Upper lobe of right lung (tissue), 1 donor: ENCODE results near the gene FLT3LG. TPM values are rescaled to one million over a fixed set of nuclear protein-coding genes. Genes with fewer than 3 reads are reported as not detected.

Source experiments
- ATAC-seq: fragments of 200-7000 bp; cut with Tn5 transposase; one replicate; pipeline ENCODE4 v1.9.1; 2020; ENCODE audit warnings: mild to moderate bottlenecking, moderate library complexity
- DNase-seq: peaks from one replicate; pipeline ENCODE4 v3.0.0-alpha.2; 2020
- H3K27ac ChIP-seq: fragments of 200-600 bp; one replicate; pipeline ENCODE4 v1.8.0; 2022
- H3K27me3 ChIP-seq: fragments of 200-600 bp; one replicate; pipeline ENCODE4 v1.8.0; 2022; ENCODE audit warnings: mild to moderate bottlenecking
- H3K36me3 ChIP-seq: fragments of 200-600 bp; one replicate; pipeline ENCODE4 v1.8.0; 2022
- H3K4me1 ChIP-seq: fragments of 200-600 bp; one replicate; pipeline ENCODE4 v1.8.0; 2022
- H3K4me3 ChIP-seq: fragments of 200-600 bp; one replicate; pipeline ENCODE4 v1.8.0; 2022; ENCODE audit warnings: mild to moderate bottlenecking
- H3K9me3 ChIP-seq: fragments of 200-600 bp; one replicate; pipeline ENCODE4 v1.8.0; 2022
- intact Hi-C: fragments of 100-400 bp; cut with DNase I; formaldehyde crosslinking; loops from one replicate; pipeline ENCODE4 v1.11.0; 2022
- total RNA-seq: library from RNA; stranded (reverse); fragmentation: NEBNext Ultra II Directional; extraction: Animal tissue kit (Norgen Biotek cat#: 25700); gene quantifications from one replicate; pipeline ENCODE4 v1.2.1, GENCODE V29; 2021
- TF ChIP-seq, protein P1 (sequence below): fragments of 200-600 bp; IDR thresholded peaks from one replicate; pipeline ENCODE4 v1.8.0; 2022; ENCODE audit warnings: antibody characterized with exemption
- donor health status: DM: no; HTN: yes; CAD: no; lungs with severe emphysema.

FLT3LG gene
- total RNA-seq, 1 donor from 2014 or later, result 12.1 TPM

DNA sequence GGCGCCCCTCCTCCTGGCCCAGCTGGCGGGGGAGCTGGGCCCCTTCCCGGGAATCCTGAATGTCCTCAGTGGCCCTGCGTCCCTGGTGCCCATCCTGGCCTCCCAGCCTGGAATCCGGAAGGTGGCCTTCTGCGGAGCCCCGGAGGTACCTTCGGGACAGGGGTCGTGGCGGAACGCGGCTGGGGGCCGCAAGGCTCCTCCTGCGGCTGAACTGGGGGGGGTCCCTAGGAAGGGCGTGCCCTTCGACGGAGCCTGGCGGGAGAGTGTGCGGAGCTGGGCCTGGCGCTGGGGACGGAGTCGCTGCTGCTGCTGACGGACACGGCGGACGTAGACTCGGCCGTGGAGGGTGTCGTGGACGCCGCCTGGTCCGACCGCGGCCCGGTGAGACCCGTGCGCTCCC lies 12.4 kb upstream of the FLT3LG start:
- H3K36me3 ChIP-seq, result peaks cover 30% of the 10 kb centered on the region
- H3K4me1 ChIP-seq, result peaks cover 8% of the 10 kb centered on the region
- no peak overlapping the region for H3K4me3 ChIP-seq
- DNase-seq (no peak), ATAC-seq (no peak)
- H3K27ac ChIP-seq, result no peak overlapping the region
- TF ChIP-seq, protein P1, sequence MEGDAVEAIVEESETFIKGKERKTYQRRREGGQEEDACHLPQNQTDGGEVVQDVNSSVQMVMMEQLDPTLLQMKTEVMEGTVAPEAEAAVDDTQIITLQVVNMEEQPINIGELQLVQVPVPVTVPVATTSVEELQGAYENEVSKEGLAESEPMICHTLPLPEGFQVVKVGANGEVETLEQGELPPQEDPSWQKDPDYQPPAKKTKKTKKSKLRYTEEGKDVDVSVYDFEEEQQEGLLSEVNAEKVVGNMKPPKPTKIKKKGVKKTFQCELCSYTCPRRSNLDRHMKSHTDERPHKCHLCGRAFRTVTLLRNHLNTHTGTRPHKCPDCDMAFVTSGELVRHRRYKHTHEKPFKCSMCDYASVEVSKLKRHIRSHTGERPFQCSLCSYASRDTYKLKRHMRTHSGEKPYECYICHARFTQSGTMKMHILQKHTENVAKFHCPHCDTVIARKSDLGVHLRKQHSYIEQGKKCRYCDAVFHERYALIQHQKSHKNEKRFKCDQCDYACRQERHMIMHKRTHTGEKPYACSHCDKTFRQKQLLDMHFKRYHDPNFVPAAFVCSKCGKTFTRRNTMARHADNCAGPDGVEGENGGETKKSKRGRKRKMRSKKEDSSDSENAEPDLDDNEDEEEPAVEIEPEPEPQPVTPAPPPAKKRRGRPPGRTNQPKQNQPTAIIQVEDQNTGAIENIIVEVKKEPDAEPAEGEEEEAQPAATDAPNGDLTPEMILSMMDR, result no peak
- no peaks in the 10 kb centered on the region for H3K9me3 ChIP-seq
- no peaks in the 10 kb centered on the region for H3K27me3 ChIP-seq
- intact Hi-C loops, result no loop called here

DNA sequence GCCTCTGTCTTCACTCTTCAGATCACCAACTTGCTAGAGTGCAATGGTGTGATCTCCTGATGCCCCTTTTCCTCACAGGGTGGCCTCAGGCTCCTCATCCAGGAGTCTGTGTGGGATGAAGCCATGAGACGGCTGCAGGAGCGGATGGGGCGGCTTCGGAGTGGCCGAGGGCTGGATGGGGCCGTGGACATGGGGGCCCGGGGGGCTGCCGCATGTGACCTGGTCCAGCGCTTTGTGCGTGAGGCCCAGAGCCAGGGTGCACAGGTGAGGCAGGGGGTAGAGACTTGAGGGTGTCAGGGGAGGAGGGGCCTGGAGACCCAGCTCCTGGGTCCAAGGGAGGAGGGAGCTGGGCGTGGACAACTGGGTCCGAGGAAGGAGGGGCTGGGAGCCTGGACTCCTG lies 11.5 kb upstream of the FLT3LG start:
- TF ChIP-seq, protein P1, result no peak
- Histone ChIP-seq H3K27ac (no peak overlapping the region), H3K4me3 (no peak overlapping the region), H3K4me1 (peaks cover 8% of the 10 kb centered on the region), H3K9me3 (no peaks in the 10 kb centered on the region), H3K27me3 (no peaks in the 10 kb centered on the region), H3K36me3 (peaks cover 30% of the 10 kb centered on the region)
- intact Hi-C loops, result no loop called here
- no peak for DNase-seq
- no peak for ATAC-seq

DNA sequence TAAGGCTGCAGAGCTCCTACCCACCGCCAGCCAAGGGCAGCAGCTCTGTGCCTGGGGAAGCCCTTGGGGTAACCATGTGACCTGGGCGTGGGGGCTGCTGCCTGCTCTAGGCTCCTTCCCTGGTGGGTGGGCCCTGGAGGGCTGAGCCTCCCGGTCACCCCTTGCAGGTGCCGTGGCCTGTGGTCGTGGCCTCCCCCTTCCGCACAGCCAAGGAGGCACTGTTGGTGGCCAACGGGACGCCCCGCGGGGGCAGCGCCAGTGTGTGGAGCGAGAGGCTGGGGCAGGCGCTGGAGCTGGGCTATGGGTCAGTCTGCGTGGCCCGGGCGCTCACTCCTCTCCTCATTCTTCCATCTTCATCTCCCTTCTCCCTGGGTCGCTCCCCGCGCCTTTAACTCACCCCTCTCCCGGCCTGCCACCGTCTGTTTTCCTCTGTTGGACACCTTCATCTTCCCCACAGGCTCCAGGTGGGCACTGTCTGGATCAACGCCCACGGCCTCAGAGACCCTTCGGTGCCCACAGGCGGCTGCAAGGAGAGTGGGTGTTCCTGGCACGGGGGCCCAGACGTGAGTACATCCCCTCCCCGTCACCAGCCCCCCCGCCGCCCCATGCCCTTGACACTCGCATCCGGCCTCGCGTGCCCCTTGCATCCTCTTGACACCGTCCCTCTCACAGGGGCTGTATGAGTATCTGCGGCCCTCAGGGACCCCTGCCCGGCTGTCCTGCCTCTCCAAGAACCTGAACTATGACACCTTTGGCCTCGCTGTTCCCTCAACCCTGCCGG lies 9.9 kb upstream of the FLT3LG start:
- no peak overlapping the region for H3K27ac ChIP-seq
- H3K36me3 ChIP-seq, result peaks cover 30% of the 10 kb centered on the region
- DNase-seq (no peak), ATAC-seq (no peak)
- H3K4me1 ChIP-seq, result no peaks in the 10 kb centered on the region
- intact Hi-C loops, result no loop called here
- no peaks in the 10 kb centered on the region for H3K9me3 ChIP-seq
- H3K4me3 ChIP-seq, result no peak overlapping the region
- no peaks in the 10 kb centered on the region for H3K27me3 ChIP-seq
- TF ChIP-seq, protein P1, result no peak

DNA sequence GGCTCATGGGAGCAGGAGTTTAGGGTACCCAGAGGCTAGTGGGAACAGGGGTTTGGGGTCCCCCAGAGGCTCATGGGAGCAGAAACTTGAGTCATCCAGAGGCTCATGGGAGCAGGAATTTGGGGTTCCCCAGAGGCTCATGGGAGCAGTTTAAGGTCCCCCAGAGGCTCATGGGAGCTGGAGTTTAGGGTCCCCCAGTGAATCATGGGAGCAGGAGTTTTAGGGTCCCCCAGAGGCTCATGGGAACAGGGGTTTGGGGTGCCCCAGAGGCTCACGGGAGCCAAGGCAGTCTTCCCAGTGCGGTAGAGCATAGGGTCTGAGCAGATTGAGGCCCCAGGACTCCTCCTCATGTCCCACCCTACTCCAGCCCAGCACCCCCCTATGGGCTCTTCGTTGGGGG lies 8.6 kb upstream of the FLT3LG start:
- H3K27ac ChIP-seq, result no peak overlapping the region
- H3K27me3 ChIP-seq, result no peaks in the 10 kb centered on the region
- intact Hi-C loops, result no loop called here
- ATAC-seq (no peak), DNase-seq (no peak)
- no peak overlapping the region for H3K4me3 ChIP-seq
- peaks cover 23% of the 10 kb centered on the region for H3K36me3 ChIP-seq
- TF ChIP-seq, protein P1, result no peak
- no peaks in the 10 kb centered on the region for H3K4me1 ChIP-seq
- no peaks in the 10 kb centered on the region for H3K9me3 ChIP-seq

DNA sequence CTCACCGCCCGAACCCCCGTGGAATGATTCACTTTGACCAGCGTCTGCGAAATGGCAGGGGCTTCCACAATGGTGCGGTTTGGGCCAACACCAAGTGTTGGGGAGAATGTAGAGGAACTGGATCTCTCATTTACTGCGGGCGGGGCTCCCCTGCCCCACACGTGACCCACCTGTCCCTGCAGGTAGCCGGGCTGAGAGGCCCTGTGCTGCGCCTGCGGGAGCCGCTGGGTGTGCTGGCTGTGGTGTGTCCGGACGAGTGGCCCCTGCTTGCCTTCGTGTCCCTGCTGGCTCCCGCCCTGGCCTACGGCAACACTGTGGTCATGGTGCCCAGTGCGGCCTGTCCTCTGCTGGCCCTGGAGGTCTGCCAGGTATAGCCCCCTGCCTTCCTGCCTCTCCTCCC lies 5.8 kb upstream of the FLT3LG start:
- TF ChIP-seq, protein P1, result no peak
- Histone ChIP-seq H3K4me3 (no peak overlapping the region), H3K4me1 (no peaks in the 10 kb centered on the region), H3K27me3 (no peaks in the 10 kb centered on the region), H3K27ac (peak overlapping the region; percentile 18), H3K36me3 (peaks cover 20% of the 10 kb centered on the region), H3K9me3 (no peaks in the 10 kb centered on the region)
- intact Hi-C loops, result no loop called here
- DNase-seq (no peak), ATAC-seq (no peak)
